Muscle of leg (tissue), 11 donors: ENCODE results near the gene ASGR2. TPM values are rescaled to one million over a fixed set of nuclear protein-coding genes. Genes with fewer than 3 reads are reported as not detected.

ENCODE experiments used
- DNase-seq: peaks from one replicate; pipeline ENCODE4 v3.0.0; 2013
- H3K27ac ChIP-seq: one replicate; pipeline ENCODE4 v1.5.1; 2013; ENCODE audit warnings: mild to moderate bottlenecking, low read length, control low read depth
- H3K27me3 ChIP-seq: one replicate; pipeline ENCODE4 v1.6.1; 2013; ENCODE audit warnings: low read length; ENCODE audit not compliant: control insufficient read depth, insufficient read depth
- H3K36me3 ChIP-seq: one replicate; pipeline ENCODE4 v1.6.1; 2013; ENCODE audit warnings: low read length; ENCODE audit not compliant: control insufficient read depth, insufficient read depth
- H3K4me1 ChIP-seq: one replicate; pipeline ENCODE4 v1.6.1; 2013; ENCODE audit warnings: low read length; ENCODE audit not compliant: control insufficient read depth, insufficient read depth
- H3K4me3 ChIP-seq: one replicate; pipeline ENCODE4 v1.5.1; 2013; ENCODE audit warnings: low read length, control low read depth
- H3K9me3 ChIP-seq: replicated peaks from 2 replicates; pipeline ENCODE4 v1.6.1; 2013; ENCODE audit warnings: low read depth, low read length; ENCODE audit not compliant: control insufficient read depth
- WGBS: methylation state at CpG from one replicate; pipeline ENCODE4 v1.1.5; 2013; ENCODE audit warnings: missing lambda C conversion rate; ENCODE audit not compliant: insufficient coverage; 5-methylcytosine and 5-hydroxymethylcytosine counted together
- polyA plus RNA-seq, 8 donors: library from polyadenylated mRNA; unstranded; fragments of 120-200 nt; gene quantifications; one replicate each; pipeline versions ENCODE4 v1.2.1 to v1.2.3, GENCODE V29; 2013; ENCODE audit warnings: inconsistent platforms in 1 of 8, low replicate concordance in 1 of 8; ENCODE audit not compliant: insufficient read length in 8 of 8, insufficient read depth in 1 of 8
- total RNA-seq: library from RNA; stranded (reverse); fragments of 120-200 nt; gene quantifications from one replicate; pipeline ENCODE4 v1.2.4, GENCODE V29; 2013

Gene ASGR2
- total and polyA plus RNA-seq, 9 donors: 0.04 to 1.1 (median 0.43) TPM

DNA sequence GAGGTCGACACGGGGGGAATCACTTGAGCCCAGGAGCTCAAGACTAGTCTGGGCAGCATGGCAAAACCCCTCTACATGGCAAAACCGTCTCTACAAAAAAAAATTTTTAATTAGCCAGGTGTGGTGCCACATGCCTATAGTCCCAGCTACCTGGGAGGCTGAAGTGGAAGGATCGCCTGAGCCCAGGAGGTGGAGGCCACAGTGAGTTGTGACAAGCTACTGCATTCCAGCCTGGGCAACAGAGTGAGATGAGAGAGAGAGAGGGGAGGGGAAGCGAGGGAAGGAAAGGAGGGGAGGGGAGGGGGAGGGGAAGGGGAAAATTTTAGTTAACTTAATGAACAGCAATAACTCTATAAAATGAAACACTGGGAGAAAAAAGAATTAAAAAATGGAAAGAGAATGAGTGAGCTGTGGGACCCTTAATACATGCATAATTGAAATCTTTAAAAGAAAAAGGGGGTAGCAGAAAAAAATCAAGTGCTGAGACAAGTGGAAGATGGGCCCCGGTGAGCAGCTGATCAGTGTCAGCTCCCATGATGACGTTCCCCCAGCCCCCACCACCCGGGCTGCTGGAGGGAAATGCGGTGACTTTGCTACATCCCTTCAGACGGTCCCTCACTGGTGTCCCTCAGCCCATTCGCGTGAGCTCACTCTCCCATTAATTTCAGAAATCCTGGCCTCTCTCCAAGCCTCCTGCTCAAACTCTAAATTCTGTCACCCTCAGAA, 2.7 kb downstream of the ASGR2 start:
- DNase-seq: peak; percentile 18
- peaks cover 2% of the 10 kb centered on the region for H3K4me1 ChIP-seq
- no peak overlapping the region for H3K4me3 ChIP-seq
- H3K36me3 ChIP-seq: no peaks in the 10 kb centered on the region
- 23% methylated on average over 7 of the region's 12 CpGs for WGBS
- no peaks in the 10 kb centered on the region for H3K9me3 ChIP-seq
- H3K27ac ChIP-seq: no peak overlapping the region
- no peaks in the 10 kb centered on the region for H3K27me3 ChIP-seq

DNA sequence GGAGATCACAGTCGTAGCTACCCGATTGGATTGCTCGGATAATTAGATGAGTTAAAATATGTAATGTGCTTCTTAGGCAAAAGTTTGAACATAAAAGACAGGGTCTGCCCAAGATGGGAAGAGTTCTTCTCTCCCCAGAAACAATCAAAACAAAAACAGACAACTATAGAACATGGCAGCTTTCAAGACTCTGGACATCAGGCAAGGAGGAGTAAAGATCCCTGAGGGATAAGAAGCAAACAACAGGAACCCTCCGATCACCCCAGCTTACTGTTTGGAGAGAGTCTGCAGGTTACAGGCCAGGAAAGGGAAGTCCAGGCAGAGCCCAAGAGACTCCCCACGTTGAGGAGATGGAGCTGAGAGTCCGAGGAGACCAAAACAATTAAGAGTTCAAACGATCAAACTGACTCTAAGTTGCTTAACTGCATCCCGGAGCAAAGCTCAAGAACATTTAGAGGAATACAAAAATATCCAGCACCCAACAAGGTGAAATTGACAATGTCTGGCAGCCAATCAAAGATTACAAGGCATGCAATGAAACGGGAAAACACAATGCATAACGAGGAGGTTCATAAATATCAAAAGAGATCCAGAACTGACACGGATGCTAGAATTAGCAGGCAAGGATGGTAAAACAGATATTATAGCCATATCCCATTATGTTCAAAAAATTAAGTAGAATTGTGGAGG, 3.9 kb downstream of the ASGR2 start:
- 0% methylated on average over 1 of the region's 11 CpGs for WGBS
- Histone ChIP-seq H3K4me1 (peaks cover 2% of the 10 kb centered on the region), H3K27me3 (no peaks in the 10 kb centered on the region), H3K36me3 (no peaks in the 10 kb centered on the region), H3K4me3 (no peak overlapping the region), H3K27ac (no peak overlapping the region), H3K9me3 (no peaks in the 10 kb centered on the region)
- DNase-seq: no peak

DNA sequence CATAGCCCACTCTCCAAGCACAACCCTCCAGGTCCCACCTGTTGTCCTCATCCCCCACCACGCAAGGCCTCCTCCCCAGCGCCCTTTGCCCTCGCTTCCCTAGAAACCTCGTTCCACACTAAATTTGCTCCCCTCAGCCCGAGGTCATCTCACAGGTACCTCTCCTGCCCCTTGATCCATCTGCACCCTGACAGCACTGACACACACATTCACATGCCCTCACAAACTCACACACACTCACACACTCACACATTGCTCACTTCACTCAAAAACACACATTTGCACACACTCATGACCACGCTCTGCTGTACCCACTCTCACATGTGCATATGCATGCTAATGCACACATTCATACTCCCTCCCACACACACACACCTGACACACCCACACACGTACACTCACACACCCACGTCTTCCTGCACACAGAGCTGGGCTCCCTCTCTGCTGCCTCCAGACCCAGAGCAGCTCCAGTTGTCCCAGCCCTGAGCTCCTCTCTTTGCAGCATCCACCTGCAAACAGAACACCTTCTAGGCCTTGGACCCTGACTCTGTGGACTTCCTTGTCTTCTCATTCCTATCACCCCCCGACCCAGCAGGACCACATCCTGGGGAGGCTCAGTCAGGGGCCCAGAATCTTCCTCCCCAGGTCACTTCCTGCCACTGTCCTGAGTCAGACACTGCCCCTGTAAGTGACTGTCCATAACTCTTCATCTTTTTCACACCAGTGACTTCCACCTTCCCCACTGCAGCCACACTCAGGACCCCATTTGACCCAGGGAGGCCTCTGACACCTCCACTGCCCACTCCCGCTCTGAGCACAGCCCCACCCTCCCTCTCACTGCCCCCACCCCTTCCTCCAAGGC, 4.9 kb downstream of the ASGR2 start:
- Histone ChIP-seq H3K9me3 (no peaks in the 10 kb centered on the region), H3K27me3 (no peaks in the 10 kb centered on the region), H3K4me1 (peaks cover 2% of the 10 kb centered on the region), H3K27ac (no peak overlapping the region), H3K4me3 (no peak overlapping the region), H3K36me3 (no peaks in the 10 kb centered on the region)
- no peak for DNase-seq
- WGBS: 56% methylated on average over 10 of the region's 10 CpGs

DNA sequence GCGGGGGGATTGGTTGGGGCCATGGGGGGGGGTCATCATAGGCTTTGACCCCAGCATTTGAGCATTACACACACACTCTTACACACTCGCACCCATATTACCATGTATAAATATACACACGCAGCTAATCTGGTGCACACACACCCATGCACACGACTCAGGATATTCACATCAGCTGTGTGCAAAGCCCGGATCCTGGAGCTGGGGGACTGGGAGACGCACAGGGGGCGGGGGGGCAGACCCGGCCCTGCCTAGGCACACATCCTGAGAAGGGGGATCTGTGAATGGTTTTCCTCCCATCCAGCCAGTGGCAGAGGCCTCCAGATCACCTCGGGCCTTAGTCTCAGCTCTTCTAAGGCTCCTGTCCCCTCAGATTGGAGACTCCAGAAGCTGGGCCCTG, 5.6 kb downstream of the ASGR2 start:
- WGBS: 63% methylated on average over 4 of the region's 9 CpGs
- DNase-seq: no peak
- Histone ChIP-seq H3K27ac (no peak overlapping the region), H3K9me3 (no peaks in the 10 kb centered on the region), H3K4me3 (no peak overlapping the region), H3K36me3 (no peaks in the 10 kb centered on the region), H3K27me3 (no peaks in the 10 kb centered on the region), H3K4me1 (no peaks in the 10 kb centered on the region)

DNA sequence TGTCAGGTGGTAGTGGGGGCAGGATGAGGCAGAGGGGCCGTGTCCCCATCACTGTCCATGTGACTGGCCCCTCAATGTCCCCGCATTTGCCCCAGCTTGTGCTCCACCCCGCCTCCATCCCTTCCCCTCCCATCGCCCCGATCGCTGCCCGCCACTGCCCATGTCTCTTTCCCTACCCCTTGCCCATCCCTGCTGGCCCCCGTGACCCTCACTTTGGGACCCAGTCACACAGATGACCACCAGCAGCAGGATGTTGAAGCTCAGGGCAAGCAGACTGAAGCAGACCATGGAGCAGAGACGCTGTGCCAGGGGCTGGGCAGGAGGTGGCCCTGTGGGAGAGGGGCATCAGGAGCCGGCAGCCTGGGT, 6.1 kb downstream of the ASGR2 start:
- Histone ChIP-seq H3K27ac (no peak overlapping the region), H3K9me3 (no peaks in the 10 kb centered on the region), H3K27me3 (no peaks in the 10 kb centered on the region), H3K4me3 (no peak overlapping the region), H3K36me3 (no peaks in the 10 kb centered on the region), H3K4me1 (no peaks in the 10 kb centered on the region)
- WGBS: 84% methylated on average over 8 of the region's 10 CpGs
- no peak for DNase-seq

DNA sequence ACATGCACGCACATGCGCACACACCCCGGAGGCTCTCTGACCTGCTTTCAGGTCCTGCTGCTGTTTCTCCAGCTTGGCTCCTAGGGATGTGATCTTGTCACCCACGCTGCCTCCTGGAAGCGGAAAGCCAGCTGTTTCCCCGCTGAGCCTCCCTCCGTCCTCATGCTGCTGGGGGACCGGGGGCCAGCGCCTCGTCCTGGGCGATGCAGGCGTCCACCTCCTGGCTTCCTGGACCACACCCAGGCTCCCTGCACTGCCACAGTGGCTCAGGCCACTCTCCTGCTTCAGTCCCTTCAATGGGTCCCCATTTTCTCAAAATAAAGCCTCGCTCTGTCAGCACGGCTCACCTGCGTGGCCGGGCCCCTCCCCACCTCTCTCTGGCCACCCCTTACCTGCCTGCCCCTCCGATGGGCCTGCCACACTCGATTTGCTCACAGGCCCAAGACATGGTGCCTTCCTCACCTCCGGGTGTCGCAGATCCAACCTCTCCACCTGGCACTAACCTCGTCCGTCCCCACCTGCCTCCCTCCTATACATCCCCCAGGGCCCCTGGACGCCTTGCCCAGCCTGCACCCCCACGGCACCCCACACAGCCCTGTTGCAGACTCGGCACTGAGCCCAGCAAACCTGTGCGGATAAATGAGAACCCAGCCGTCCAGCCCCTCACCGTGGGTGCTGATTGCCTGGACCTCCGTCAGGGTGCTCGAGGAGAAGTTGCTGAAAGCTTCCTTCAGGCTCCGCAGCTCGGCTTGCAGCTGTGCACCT, 6.6 kb downstream of the ASGR2 start:
- Histone ChIP-seq H3K36me3 (no peaks in the 10 kb centered on the region), H3K9me3 (no peaks in the 10 kb centered on the region), H3K27me3 (peaks cover 4% of the 10 kb centered on the region), H3K4me1 (no peaks in the 10 kb centered on the region), H3K27ac (no peak overlapping the region), H3K4me3 (no peak overlapping the region)
- no peak for DNase-seq
- WGBS: 70% methylated on average over 32 of the region's 32 CpGs

DNA sequence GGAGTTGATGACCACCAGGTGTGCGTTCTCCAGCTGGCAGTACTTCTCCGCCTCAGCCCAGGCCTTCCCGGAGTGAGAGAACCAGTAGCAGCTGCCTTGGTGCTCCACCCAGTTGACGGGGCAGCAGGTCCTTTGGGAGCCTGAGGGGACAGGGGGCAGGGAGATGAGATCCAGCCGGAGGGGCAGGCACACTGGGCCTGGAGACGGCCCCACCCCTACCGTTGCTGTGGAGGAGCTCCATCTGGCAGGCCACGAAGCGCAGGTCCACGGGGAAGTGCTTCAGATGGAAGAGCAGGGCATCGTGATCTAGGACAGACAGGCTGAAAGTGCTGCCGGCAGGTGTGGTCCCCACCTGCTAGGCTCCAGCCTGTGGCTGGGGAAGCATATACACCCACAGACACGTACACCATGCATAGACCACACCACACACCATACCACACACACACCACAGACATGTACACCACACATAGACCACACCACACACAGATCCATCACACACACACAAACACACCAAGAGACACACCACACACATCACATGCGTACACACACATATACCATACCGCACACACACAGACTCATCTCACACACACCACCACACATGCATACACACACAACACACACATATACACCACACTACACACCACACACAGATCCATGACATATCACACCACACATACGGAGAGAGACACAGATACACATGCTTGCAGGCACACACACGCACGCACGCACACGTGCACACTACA, 7.4 kb downstream of the ASGR2 start:
- WGBS: 60% methylated on average over 17 of the region's 20 CpGs
- Histone ChIP-seq H3K4me1 (no peaks in the 10 kb centered on the region), H3K4me3 (no peak overlapping the region), H3K9me3 (no peaks in the 10 kb centered on the region), H3K27me3 (peaks cover 8% of the 10 kb centered on the region), H3K27ac (no peak overlapping the region), H3K36me3 (no peaks in the 10 kb centered on the region)
- DNase-seq: no peak

DNA sequence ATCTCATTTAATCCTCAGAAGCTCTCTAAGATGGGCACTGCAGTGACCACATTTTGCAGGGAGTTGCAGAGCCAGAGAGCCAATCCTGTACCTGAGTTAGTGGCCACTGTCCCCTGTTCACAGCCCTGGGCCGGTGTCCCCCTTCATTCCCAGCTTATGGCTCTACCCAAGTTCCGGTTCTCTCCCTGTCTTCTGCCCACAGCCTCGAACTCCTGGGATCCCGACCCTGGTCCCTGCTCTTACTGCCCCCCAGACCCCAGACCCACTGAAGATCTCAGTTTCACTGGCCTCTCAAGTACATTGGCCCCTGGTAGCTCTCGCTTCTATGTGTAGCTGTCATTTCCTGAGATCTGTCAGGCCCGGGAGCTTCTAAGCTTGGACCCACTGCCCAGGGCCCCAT, 12.2 kb downstream of the ASGR2 start:
- WGBS: 81% methylated on average over 6 of the region's 6 CpGs
- no peak for DNase-seq
- H3K27me3 ChIP-seq: peaks cover 13% of the 10 kb centered on the region
- H3K36me3 ChIP-seq: no peaks in the 10 kb centered on the region
- no peak overlapping the region for H3K27ac ChIP-seq
- H3K9me3 ChIP-seq: no peaks in the 10 kb centered on the region
- no peaks in the 10 kb centered on the region for H3K4me1 ChIP-seq
- no peak overlapping the region for H3K4me3 ChIP-seq

DNA sequence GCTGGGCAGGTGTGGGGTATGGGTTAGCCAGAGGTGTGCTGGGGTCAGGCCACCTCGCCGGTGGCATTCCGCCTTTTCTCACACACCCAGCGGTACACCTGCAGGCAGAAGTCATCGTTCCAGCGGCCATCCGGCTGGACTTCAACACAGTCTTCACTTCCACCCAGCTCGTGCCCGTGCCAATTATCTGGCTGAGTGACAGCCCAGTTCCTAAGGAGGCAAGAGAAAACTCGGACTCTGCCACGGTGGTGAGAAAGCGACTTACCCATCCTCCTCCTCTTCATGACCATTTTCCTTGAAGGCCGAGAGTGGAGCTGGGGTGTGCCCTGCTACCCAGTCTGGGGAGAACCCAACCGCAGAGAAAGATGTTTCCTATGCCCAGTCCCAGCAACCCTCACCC, 13.1 kb downstream of the ASGR2 start:
- DNase-seq: no peak
- 87% methylated on average over 8 of the region's 14 CpGs for WGBS
- H3K27me3 ChIP-seq: peaks cover 13% of the 10 kb centered on the region

More for the DNA sequence above, 13.1 kb downstream of the ASGR2 start:
- H3K36me3 ChIP-seq: no peaks in the 10 kb centered on the region
- H3K4me3 ChIP-seq: no peak overlapping the region
- H3K9me3 ChIP-seq: no peaks in the 10 kb centered on the region
- no peaks in the 10 kb centered on the region for H3K4me1 ChIP-seq
- H3K27ac ChIP-seq: no peak overlapping the region
